PFSK-1 (cell line): ENCODE results near the gene KARS1. TPM values are rescaled to one million over a fixed set of nuclear protein-coding genes. Genes with fewer than 3 reads are reported as not detected.

Experiments used
- FOXP2 ChIP-seq: optimal IDR thresholded peaks from 2 replicates; pipeline ENCODE3; 2011; ENCODE audit warnings: borderline replicate concordance, control low read depth, inconsistent platforms; ENCODE audit not compliant: insufficient read depth; ENCODE audit errors: extremely low read length, extremely low read depth
- POLR2AphosphoS5 ChIP-seq: IDR thresholded peaks from 2 replicates; pipeline ENCODE4 v1.6.1; 2012; ENCODE audit warnings: low read depth, mild to moderate bottlenecking, control low read depth, low read length, moderate library complexity
- SIN3A ChIP-seq: IDR thresholded peaks from 2 replicates; pipeline ENCODE4 v1.6.1; 2012; ENCODE audit warnings: mild to moderate bottlenecking, low read length, moderate library complexity, borderline replicate concordance; ENCODE audit not compliant: insufficient read depth
- TAF1 ChIP-seq: IDR thresholded peaks from 2 replicates; pipeline ENCODE4 v1.6.1; 2012; ENCODE audit warnings: low read length, control low read depth, borderline replicate concordance; ENCODE audit not compliant: insufficient read depth
- polyA plus RNA-seq: library from polyadenylated mRNA; unstranded; fragments of >200 nt; gene quantifications from one replicate; pipeline ENCODE4 v1.2.1, GENCODE V29; 2012; ENCODE audit warnings: low read depth, missing spikeins; ENCODE audit not compliant: insufficient read length
- TF ChIP-seq, protein P1 (sequence below), 2 experiments: IDR thresholded peaks; 2 replicates each; pipeline versions ENCODE4 v1.6.1 to v1.8.0; 2011 to 2012; ENCODE audit warnings: low read depth in 2 of 2, low read length in 2 of 2, control low read depth in 1 of 2, inconsistent platforms in 1 of 2, mild to moderate bottlenecking in 1 of 2, moderate library complexity in 1 of 2; ENCODE audit not compliant: insufficient read depth in 1 of 2

Gene KARS1
- 128 TPM for polyA plus RNA-seq

DNA sequence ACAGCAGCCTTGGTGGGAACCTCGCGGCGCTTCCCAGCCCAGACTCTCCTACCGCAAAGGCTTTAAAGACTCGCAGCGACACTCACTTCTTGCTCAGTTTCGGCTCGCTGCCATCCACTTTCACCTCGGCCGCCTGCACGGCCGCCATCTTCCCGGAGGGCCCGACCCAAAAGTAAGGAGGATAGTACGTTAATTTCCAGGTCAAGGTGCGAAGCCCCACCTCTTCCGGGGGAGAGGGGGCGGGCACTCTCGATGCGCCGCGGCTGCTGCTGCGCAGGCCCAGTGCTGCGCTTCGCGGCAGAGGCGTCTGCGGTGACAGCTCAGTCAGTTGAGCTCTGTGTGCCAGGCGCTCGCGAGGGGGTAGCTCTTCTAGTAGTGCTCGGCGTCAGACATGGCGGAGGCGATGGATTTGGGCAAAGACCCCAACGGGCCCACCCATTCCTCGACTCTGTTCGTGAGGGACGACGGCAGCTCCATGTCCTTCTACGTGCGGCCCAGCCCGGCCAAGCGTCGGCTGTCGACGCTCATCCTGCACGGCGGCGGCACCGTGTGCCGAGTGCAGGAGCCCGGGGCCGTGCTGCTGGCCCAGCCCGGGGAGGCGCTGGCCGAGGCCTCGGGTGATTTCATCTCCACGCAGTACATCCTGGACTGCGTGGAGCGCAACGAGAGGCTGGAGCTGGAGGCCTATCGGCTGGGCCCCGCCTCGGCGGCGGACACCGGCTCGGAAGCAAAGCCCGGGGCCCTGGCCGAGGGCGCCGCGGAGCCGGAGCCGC is at the start of gene KARS1, which contains the start of gene TERF2IP:
Gene KARS1, minus strand, starts transcription at position 174 of the 773 bp plus-strand sequence. Its CDS starts 26 bp downstream, at position 148.
Gene TERF2IP, plus strand, starts transcription at position 282 of the 773 bp plus-strand sequence. Its CDS starts 110 bp downstream, at position 392.
- TF ChIP-seq, protein P1, sequence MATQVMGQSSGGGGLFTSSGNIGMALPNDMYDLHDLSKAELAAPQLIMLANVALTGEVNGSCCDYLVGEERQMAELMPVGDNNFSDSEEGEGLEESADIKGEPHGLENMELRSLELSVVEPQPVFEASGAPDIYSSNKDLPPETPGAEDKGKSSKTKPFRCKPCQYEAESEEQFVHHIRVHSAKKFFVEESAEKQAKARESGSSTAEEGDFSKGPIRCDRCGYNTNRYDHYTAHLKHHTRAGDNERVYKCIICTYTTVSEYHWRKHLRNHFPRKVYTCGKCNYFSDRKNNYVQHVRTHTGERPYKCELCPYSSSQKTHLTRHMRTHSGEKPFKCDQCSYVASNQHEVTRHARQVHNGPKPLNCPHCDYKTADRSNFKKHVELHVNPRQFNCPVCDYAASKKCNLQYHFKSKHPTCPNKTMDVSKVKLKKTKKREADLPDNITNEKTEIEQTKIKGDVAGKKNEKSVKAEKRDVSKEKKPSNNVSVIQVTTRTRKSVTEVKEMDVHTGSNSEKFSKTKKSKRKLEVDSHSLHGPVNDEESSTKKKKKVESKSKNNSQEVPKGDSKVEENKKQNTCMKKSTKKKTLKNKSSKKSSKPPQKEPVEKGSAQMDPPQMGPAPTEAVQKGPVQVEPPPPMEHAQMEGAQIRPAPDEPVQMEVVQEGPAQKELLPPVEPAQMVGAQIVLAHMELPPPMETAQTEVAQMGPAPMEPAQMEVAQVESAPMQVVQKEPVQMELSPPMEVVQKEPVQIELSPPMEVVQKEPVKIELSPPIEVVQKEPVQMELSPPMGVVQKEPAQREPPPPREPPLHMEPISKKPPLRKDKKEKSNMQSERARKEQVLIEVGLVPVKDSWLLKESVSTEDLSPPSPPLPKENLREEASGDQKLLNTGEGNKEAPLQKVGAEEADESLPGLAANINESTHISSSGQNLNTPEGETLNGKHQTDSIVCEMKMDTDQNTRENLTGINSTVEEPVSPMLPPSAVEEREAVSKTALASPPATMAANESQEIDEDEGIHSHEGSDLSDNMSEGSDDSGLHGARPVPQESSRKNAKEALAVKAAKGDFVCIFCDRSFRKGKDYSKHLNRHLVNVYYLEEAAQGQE (IDR thresholded peaks at IDR 0.05; ENCODE audit: insufficient read depth in 1 of 2, low read depth in 2 of 2, low read length in 2 of 2): peak in 1 of 2 experiments; percentile 55; a peak in 1 of 4 replicates
- TF ChIP-seq TAF1 (peak; percentile 97), FOXP2 (peak; percentile 70), POLR2AphosphoS5 (peak; percentile 87), SIN3A (peak; percentile 76; the same call in 1 of the 2 replicates)

DNA sequence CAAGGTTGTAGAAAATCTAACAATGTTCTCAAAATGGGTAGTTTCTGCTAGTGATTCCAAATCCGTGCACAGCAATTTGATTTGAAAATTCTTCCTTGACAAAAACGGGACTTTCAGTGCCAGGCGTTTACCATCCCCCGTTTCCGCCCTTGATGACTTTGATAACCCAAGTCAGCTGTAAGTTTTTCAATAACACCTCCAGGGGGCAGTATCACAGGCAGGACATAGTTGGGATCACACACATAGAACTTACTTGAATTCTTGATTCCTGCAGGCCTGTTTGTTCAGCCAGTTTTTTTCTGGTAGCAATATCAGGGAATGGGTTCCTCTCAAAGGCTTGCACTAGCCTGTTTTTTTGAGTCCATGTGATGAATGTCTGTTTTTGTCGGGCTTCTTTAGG is 48.2 kb upstream of the KARS1 start:
- TF ChIP-seq POLR2AphosphoS5 (no peak), SIN3A (no peak), TAF1 (no peak), FOXP2 (no peak)
- TF ChIP-seq, protein P1 (IDR thresholded peaks at IDR 0.05; ENCODE audit: insufficient read depth in 1 of 2, low read depth in 2 of 2, low read length in 2 of 2): no peak

DNA sequence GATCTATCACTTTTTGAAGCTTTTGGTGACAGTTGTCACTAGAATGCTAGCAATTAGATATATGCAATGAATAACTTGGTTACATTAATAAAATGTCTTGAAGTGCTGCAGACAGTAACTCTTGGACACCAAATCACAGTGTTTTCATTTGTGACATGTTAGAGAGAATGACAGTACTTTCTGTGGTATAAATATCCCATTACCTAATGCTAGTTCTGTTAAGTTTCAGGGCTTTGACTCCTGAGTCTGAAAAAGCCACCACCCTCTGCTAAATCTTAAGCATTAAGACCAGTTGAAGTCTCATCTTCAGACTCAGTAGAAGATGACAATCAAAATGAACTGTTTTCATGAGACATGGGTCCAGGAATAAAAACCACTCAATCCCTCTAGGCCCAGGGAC is 39.9 kb upstream of the KARS1 start:
- no peak for TF ChIP-seq TAF1
- no peak for TF ChIP-seq FOXP2
- TF ChIP-seq, protein P1 (IDR thresholded peaks at IDR 0.05; ENCODE audit: insufficient read depth in 1 of 2, low read depth in 2 of 2, low read length in 2 of 2): no peak
- no peak for TF ChIP-seq POLR2AphosphoS5
- TF ChIP-seq SIN3A: no peak

DNA sequence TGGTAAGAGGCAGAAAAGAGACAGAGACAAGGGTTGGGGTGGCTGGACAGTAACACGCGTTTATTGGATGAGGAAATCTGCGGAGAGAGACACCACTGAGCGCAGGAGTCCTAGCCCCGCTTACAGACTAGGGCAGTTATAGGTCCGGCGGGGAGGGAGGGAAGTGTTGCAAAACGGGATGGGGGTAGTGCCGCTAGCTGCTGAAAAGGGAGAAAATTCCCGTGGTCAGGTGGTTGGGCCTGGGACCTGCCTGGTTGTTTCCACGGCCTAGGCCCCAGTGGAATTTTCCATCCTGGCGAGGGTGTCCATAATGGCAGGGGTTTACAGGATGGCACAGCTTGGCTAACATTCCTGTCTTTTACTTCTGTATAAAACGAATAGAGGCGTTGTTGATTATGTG is 34.8 kb upstream of the KARS1 start:
- TF ChIP-seq SIN3A (no peak), TAF1 (no peak)
- TF ChIP-seq, protein P1 (IDR thresholded peaks at IDR 0.05; ENCODE audit: insufficient read depth in 1 of 2, low read depth in 2 of 2, low read length in 2 of 2): no peak
